K562 (cell line): ENCODE results near the gene PHKG2. TPM values are rescaled to one million over a fixed set of nuclear protein-coding genes. Genes with fewer than 3 reads are reported as not detected.

Experiments used
- COPS2 ChIP-seq: fragments of 450-650 bp; conservative IDR thresholded peaks from 2 replicates; pipeline ENCODE4 v1.6.1; 2016; ENCODE audit warnings: mild to moderate bottlenecking, moderate library complexity
- FOSL1 ChIP-seq: fragments of 200-800 bp; sonication (Bioruptor generic); conservative IDR thresholded peaks from 2 replicates; pipeline ENCODE4 v1.6.1; 2016; ENCODE audit warnings: missing genetic modification characterization, missing compliant biosample characterization
- POLR2G ChIP-seq: fragments of 200-400 bp; formaldehyde crosslinking; IDR thresholded peaks from 2 replicates; pipeline ENCODE4 v1.6.1; 2017; ENCODE audit warnings: low read depth, mild to moderate bottlenecking, antibody characterized with exemption, low read length, moderate library complexity
- SRSF3 ChIP-seq: fragments of 200-400 bp; formaldehyde crosslinking; IDR thresholded peaks from 2 replicates; pipeline ENCODE4 v1.6.1; 2016; ENCODE audit warnings: mild to moderate bottlenecking, low read length, moderate library complexity; ENCODE audit not compliant: insufficient read depth
- ZNF134 ChIP-seq: fragments of 250-450 bp; sonication (Bioruptor Pico); conservative IDR thresholded peaks from 2 replicates; pipeline ENCODE4 v1.4.0; 2020
- ZNF586 ChIP-seq: fragments of 450-650 bp; formaldehyde crosslinking; conservative IDR thresholded peaks from 2 replicates; pipeline ENCODE4 v1.4.0; 2020; ENCODE audit warnings: mild to moderate bottlenecking, moderate library complexity
- ZNF589 ChIP-seq: fragments of 200-800 bp; sonication (Bioruptor generic); IDR thresholded peaks from 2 replicates; pipeline ENCODE4 v1.6.1; 2016; ENCODE audit warnings: low read depth, missing genetic modification characterization, missing compliant biosample characterization
- polyA plus RNA-seq, 8 experiments: library from polyadenylated mRNA; depleted of rRNA in 4 of 8; stranded (reverse) in 5 of 8; unstranded in 3 of 8; fragments of >200 nt; fragmentation: Nextera tagmentation in 2 of 8; fragmentation: Illumina TruSeq in 1 of 8; extraction: Ambion mirVana in 2 of 8; extraction: Trizol in 1 of 8; gene quantifications; 2 replicates each; pipeline versions ENCODE4 v1.2.1 to v1.2.3, GENCODE V29; 2011 to 2014; ENCODE audit warnings: inconsistent platforms in 1 of 8, missing spikeins in 1 of 8
- total RNA-seq, 7 experiments: library from RNA; depleted of rRNA in 6 of 7; stranded (reverse); fragments of >200 nt in 6 of 7; fragmentation: Illumina TruSeq in 2 of 7; extraction: Trizol in 2 of 7; gene quantifications; 2 replicates each; pipeline versions ENCODE4 v1.2.1 to v1.2.3, GENCODE V29; 2011 to 2021; ENCODE audit warnings: low replicate concordance in 1 of 7
- TF ChIP-seq, protein P1 (sequence below): fragments of 250-450 bp; sonication (Bioruptor Pico); IDR thresholded peaks from 2 replicates; pipeline ENCODE4 v1.5.0; 2020; ENCODE audit warnings: mild to moderate bottlenecking, borderline replicate concordance
- TF ChIP-seq, protein P2 (sequence below): fragments of 450-650 bp; IDR thresholded peaks from 2 replicates; pipeline ENCODE4 v1.6.1; 2016
- TF ChIP-seq, protein P3 (sequence below): IDR thresholded peaks from 2 replicates; pipeline ENCODE4 v1.6.1; 2012; ENCODE audit warnings: low read depth, low read length, improper control_type of control experiment, borderline replicate concordance
- TF ChIP-seq, protein P4 (sequence below), 2 experiments: fragments of 450-650 bp; IDR thresholded peaks; 2 replicates each; pipeline ENCODE4 v1.6.1; 2018; ENCODE audit warnings: mild to moderate bottlenecking in 2 of 2, low read depth in 1 of 2; ENCODE audit not compliant: partially characterized antibody in 2 of 2
- TF ChIP-seq, protein P5 (sequence below): sonication (generic); formaldehyde crosslinking; IDR thresholded peaks from 2 replicates; pipeline ENCODE4 v1.9.0; 2022; ENCODE audit warnings: mild to moderate bottlenecking, missing genetic modification reagents
- TF ChIP-seq, protein P6 (sequence below): fragments of 450-650 bp; IDR thresholded peaks from 2 replicates; pipeline ENCODE4 v1.6.1; 2017; ENCODE audit warnings: antibody characterized with exemption

Gene PHKG2
- total and polyA plus RNA-seq, 9 of the 15 experiments (the other 6 are each of a cell fraction or from before 2014, with no cell fraction given): 5.8 to 54.2 (median 30.7) TPM

DNA sequence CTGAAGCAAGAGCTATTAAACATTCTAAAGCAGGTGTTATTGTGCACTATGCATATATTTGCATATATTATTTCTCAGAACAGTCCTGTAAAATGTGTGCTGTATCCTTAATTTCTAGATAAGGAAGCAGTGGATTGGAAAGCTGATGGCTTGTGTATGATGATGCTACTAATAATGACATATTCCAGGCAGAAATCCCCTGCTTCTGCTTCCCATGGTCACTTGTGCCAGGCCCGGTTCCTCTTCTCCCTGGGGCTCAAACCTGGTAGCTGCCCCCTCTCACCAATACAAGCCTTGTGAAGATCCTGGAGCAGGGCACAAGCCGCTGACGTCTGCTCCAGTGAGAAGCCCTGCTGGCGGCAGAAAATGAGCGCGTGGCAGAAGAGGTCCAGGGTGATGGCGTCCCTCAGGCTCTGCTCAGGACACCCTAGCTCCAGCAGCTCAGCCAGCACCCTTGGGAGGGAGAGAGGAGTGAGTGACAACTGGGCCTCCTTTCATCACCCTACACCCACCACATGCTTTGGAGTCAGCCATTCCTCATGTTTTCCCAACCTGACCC lies 11.9 kb downstream of the PHKG2 start (continued):
- TF ChIP-seq, protein P1, sequence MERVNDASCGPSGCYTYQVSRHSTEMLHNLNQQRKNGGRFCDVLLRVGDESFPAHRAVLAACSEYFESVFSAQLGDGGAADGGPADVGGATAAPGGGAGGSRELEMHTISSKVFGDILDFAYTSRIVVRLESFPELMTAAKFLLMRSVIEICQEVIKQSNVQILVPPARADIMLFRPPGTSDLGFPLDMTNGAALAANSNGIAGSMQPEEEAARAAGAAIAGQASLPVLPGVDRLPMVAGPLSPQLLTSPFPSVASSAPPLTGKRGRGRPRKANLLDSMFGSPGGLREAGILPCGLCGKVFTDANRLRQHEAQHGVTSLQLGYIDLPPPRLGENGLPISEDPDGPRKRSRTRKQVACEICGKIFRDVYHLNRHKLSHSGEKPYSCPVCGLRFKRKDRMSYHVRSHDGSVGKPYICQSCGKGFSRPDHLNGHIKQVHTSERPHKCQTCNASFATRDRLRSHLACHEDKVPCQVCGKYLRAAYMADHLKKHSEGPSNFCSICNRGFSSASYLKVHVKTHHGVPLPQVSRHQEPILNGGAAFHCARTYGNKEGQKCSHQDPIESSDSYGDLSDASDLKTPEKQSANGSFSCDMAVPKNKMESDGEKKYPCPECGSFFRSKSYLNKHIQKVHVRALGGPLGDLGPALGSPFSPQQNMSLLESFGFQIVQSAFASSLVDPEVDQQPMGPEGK: no peak
- no peak for TF ChIP-seq ZNF586
- TF ChIP-seq COPS2: no peak
- TF ChIP-seq, protein P2, sequence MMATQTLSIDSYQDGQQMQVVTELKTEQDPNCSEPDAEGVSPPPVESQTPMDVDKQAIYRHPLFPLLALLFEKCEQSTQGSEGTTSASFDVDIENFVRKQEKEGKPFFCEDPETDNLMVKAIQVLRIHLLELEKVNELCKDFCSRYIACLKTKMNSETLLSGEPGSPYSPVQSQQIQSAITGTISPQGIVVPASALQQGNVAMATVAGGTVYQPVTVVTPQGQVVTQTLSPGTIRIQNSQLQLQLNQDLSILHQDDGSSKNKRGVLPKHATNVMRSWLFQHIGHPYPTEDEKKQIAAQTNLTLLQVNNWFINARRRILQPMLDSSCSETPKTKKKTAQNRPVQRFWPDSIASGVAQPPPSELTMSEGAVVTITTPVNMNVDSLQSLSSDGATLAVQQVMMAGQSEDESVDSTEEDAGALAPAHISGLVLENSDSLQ: peak; percentile 44
- peak; percentile 41; the same call in 1 of the 2 replicates for TF ChIP-seq POLR2G
- TF ChIP-seq, protein P3, sequence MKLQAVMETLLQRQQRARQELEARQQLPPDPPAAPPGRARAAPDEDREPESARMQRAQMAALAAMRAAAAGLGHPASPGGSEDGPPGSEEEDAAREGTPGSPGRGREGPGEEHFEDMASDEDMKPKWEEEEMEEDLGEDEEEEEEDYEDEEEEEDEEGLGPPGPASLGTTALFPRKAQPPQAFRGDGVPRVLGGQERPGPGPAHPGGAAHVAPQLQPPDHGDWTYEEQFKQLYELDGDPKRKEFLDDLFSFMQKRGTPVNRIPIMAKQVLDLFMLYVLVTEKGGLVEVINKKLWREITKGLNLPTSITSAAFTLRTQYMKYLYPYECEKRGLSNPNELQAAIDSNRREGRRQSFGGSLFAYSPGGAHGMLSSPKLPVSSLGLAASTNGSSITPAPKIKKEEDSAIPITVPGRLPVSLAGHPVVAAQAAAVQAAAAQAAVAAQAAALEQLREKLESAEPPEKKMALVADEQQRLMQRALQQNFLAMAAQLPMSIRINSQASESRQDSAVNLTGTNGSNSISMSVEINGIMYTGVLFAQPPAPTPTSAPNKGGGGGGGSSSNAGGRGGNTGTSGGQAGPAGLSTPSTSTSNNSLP: no peak
- TF ChIP-seq, protein P4, sequence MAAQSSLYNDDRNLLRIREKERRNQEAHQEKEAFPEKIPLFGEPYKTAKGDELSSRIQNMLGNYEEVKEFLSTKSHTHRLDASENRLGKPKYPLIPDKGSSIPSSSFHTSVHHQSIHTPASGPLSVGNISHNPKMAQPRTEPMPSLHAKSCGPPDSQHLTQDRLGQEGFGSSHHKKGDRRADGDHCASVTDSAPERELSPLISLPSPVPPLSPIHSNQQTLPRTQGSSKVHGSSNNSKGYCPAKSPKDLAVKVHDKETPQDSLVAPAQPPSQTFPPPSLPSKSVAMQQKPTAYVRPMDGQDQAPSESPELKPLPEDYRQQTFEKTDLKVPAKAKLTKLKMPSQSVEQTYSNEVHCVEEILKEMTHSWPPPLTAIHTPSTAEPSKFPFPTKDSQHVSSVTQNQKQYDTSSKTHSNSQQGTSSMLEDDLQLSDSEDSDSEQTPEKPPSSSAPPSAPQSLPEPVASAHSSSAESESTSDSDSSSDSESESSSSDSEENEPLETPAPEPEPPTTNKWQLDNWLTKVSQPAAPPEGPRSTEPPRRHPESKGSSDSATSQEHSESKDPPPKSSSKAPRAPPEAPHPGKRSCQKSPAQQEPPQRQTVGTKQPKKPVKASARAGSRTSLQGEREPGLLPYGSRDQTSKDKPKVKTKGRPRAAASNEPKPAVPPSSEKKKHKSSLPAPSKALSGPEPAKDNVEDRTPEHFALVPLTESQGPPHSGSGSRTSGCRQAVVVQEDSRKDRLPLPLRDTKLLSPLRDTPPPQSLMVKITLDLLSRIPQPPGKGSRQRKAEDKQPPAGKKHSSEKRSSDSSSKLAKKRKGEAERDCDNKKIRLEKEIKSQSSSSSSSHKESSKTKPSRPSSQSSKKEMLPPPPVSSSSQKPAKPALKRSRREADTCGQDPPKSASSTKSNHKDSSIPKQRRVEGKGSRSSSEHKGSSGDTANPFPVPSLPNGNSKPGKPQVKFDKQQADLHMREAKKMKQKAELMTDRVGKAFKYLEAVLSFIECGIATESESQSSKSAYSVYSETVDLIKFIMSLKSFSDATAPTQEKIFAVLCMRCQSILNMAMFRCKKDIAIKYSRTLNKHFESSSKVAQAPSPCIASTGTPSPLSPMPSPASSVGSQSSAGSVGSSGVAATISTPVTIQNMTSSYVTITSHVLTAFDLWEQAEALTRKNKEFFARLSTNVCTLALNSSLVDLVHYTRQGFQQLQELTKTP (IDR thresholded peaks at IDR 0.05; ENCODE audit: low read depth in 1 of 2, partially characterized antibody in 2 of 2): no peak
- TF ChIP-seq, protein P5, sequence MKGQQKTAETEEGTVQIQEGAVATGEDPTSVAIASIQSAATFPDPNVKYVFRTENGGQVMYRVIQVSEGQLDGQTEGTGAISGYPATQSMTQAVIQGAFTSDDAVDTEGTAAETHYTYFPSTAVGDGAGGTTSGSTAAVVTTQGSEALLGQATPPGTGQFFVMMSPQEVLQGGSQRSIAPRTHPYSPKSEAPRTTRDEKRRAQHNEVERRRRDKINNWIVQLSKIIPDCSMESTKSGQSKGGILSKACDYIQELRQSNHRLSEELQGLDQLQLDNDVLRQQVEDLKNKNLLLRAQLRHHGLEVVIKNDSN (CRISPR knock-in tag): no peak
- TF ChIP-seq ZNF134 (CRISPR knock-in tag): no peak
- TF ChIP-seq, protein P6, sequence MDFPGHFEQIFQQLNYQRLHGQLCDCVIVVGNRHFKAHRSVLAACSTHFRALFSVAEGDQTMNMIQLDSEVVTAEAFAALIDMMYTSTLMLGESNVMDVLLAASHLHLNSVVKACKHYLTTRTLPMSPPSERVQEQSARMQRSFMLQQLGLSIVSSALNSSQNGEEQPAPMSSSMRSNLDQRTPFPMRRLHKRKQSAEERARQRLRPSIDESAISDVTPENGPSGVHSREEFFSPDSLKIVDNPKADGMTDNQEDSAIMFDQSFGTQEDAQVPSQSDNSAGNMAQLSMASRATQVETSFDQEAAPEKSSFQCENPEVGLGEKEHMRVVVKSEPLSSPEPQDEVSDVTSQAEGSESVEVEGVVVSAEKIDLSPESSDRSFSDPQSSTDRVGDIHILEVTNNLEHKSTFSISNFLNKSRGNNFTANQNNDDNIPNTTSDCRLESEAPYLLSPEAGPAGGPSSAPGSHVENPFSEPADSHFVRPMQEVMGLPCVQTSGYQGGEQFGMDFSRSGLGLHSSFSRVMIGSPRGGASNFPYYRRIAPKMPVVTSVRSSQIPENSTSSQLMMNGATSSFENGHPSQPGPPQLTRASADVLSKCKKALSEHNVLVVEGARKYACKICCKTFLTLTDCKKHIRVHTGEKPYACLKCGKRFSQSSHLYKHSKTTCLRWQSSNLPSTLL: no peak
- TF ChIP-seq FOSL1: no peak
- no peak for TF ChIP-seq SRSF3
- no peak for TF ChIP-seq ZNF589 (CRISPR knock-in tag)
